ENCODE results near the gene CACNA2D1.
"Not testable (repeated sequence)": the region's sequence is repeated elsewhere in the genome, so short reads cannot be mapped to it uniquely, and the experiment has no call there.

The CACNA2D1 gene

GRCh38 chr7:82433507-82433906 lies 10.1 kb downstream of the CACNA2D1 start:
- DNase-seq = no peak

DNA sequence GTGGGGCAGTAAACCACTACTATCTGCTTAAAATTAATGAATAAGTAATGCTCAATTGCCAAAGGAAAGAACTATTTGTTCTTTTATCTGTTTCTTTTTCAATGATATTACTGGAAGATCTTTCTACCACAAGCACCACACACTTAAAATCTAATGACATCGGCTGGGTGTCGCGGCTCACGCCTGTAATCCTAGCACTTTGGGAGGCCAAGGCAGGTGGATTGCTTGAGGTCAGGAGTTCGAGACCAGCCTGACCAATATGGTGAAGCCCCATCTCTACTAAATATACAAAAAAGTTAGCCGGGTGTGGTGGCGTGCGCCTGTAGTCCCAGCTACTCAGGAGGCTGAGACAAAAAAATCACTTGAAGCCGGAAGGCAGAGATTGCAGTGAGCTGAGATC lies 10.8 kb downstream of the CACNA2D1 start:
- DNase-seq = not testable (repeated sequence)

DNA sequence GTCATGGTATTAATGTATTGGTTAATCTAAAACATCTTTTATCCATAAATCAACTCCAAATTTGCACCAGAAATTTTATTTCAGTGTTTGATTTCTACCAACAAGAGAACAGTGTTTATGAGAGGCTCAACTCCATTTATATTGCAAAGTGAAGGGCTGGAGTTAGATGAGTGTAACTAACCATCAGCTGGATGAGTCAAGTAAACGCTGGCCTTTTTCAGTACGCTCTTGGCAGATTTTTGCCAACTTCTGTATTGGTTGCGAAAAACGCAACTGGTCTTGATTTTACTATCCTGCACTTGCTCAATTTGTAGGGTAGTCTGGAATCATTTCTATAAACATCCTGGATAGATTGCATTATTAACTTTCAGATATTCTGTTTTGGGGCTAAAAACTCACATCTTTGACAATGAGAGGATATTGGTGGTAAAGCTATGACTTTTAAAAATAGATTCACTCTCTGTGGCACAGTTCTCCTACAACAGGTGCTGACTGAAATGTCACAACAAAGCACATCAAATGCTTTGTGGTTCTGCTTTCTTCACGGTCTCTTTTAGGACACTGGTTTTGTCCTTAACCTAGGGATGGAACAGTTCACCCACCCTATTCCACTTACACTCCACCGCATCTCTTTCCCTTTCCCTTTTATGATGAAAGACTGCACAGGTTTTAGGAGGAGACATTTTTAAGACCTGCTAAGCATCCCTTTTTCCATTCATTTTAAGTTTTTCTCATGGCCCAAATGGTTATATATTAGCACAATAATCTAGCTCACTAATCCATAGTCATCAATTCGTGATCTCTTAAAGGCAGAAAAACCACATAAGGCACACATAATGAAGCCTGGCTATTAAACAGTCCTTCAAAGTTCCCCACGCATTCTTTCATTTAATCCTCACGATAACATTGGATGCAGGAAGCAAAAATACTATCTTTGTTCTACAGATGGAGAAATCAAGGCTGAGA lies 12.8 kb downstream of the CACNA2D1 start:
- no peak for DNase-seq

DNA sequence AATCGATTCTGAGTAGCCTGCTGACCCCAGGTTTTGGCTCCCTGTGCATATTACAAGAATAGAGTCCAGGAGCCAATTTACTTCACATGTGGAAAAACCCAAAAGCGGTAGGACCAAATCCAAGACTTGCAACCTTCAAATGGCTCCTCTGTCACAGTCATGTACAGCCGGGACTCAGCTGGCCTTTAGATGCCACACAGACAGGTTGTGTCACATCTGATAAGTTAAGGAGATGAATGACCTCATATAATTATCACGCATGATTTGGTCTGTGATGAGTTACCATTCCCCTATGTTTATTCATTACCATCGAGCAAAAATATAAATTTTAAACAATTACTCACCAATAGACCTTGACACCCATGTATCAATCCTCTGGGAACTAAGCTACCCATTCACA lies 14.2 kb downstream of the CACNA2D1 start:
- no peak for DNase-seq

GRCh38 chr7:82428186-82428961 lies 15.2 kb downstream of the CACNA2D1 start:
- no peak for DNase-seq

GRCh38 chr7:82423446-82423845 lies 20.1 kb downstream of the CACNA2D1 start:
- no peak for DNase-seq

DNA sequence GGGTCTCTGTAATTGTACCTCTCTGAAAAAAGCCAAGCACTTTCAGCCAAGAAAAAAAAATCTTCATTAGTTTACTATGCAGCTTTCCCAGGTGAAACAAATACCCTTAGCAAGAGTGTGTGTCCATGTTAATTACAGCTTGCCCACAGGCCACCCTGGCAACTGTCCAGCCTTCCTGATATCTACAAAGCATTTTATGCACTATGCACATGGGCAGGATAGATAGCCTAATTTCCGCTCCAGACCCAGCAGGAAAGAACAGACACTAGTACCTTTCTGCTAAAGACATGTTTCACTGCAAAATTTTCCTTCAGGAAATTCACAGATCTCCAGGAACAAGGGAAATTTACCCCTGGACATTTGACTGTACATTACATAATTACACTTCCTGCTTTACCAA lies 24.4 kb downstream of the CACNA2D1 start:
- DNase-seq = no peak

GRCh38 chr7:82417898-82418297 lies 25.7 kb downstream of the CACNA2D1 start:
- no peak for DNase-seq

DNA sequence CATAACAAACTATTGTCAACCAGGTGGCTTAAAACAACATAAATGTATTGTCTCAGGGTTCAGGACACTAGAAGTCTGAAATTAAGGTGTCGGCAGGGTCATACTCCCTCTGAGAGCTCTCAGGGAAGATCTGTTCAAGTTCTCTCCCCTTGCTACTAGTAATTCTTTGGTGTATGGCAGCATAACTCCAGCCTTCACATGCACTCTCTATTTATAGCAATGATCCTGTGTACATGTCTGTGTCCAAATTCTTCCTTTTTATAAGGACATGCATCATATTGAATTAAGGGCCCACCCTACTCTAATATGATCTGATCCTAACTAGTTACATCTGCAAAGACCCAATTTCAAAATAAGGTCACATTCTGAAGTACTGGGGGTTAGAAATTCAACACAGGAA lies 27.2 kb downstream of the CACNA2D1 start:
- no peak for DNase-seq

- no peak for DNase-seq
These were observed 29.2 kb downstream of the CACNA2D1 start for GRCh38 chr7:82414389-82414788.

GRCh38 chr7:82413237-82413636 lies 30.3 kb downstream of the CACNA2D1 start:
- no peak for DNase-seq

GRCh38 chr7:82411732-82412131 lies 31.8 kb downstream of the CACNA2D1 start:
- DNase-seq = no peak

GRCh38 chr7:82410461-82410860 lies 33.1 kb downstream of the CACNA2D1 start:
- DNase-seq = no peak

GRCh38 chr7:82406937-82407336 lies 36.6 kb downstream of the CACNA2D1 start:
- no peak for DNase-seq

DNA sequence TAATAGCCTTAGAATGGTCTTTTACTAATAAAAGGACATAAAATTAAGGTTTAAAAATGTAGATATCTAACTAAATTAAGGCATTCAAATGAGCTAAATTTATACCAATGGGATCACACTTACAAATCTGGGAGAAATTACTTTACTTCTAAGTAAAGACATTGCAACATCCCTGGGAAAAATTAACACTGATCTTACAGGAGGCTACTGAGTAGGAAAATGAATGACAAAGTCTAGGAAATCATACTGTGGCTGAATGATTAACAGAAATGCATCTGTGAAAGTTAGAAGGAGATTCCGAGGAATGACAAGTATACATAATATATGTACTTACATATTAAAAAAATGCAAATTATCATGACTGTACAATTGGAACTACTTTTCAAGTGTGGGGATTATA lies 38.3 kb downstream of the CACNA2D1 start:
- DNase-seq = no peak

DNA sequence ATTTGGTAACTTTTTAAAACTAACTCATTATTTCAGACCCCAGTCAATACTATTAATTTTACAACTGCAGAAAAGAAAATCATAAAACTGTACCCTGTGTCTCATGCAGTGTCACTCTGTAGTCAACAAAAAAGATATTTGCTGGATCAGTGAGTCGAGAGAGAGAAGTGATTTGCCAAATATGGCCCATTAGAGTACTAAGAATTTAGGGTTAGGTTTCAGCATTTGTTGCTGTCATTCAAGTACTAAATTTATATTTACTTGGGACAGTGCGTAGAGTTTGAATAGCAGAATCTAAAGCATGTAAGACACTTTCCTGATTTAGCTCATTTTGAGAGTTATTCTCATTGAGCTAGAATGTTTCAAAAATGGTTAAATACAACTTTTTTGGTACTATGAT lies 38.9 kb downstream of the CACNA2D1 start:
- no peak for DNase-seq

DNA sequence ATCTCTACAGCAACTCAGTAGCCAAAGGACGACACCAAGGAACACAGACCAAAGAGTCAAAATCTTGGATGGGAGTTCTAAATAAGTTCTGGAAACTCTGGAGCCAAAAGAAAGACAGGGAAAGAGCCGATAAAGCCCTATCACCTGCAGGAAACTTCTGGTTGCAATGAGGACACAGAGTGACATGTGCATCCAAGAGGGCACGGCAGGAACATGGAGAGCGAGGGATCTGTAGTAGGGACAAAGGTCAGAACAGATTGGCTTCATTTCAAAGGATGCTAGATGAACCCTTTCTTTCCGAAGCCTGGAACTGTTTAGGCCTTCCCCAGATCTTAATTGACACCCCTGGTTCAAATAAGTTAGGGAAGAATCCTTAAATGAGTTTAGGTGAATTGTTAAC lies 39.5 kb downstream of the CACNA2D1 start:
- DNase-seq = no peak

GRCh38 chr7:82397879-82398524 lies 45.6 kb downstream of the CACNA2D1 start:
- no peak for DNase-seq

GRCh38 chr7:82396343-82396742 lies 47.2 kb downstream of the CACNA2D1 start:
- no peak for DNase-seq

- DNase-seq = no peak
These were observed 48.4 kb downstream of the CACNA2D1 start for GRCh38 chr7:82395147-82395546.

- no peak for DNase-seq
These were observed 49.7 kb downstream of the CACNA2D1 start for GRCh38 chr7:82393840-82394220.

- no peak for DNase-seq
These were observed 50.3 kb downstream of the CACNA2D1 start for GRCh38 chr7:82393076-82393839.

GRCh38 chr7:82390936-82391335 lies 52.6 kb downstream of the CACNA2D1 start:
- DNase-seq = no peak
